ENCODE measurements around the gene IARS1.

IARS1 gene

GRCh38 chr9:92324889-92325268, 31.4 kb upstream of the IARS1 start:
- H3K9me3 ChIP-seq (ENCODE audit: control insufficient read depth in 2 of 2, low read length in 2 of 2): no peaks in the 10 kb centered on the region
- peak overlapping the region; percentile 96 for H3K27ac ChIP-seq (ENCODE audit: low read length)
- H3K27me3 ChIP-seq (ENCODE audit: control insufficient read depth in 1 of 2, insufficient read depth in 2 of 2, low read length in 2 of 2): no peaks in the 10 kb centered on the region
- H3K36me3 ChIP-seq (ENCODE audit: control insufficient read depth in 2 of 2, insufficient read depth in 2 of 2, low read length in 2 of 2): peaks cover 7 to 23% of the 10 kb centered on the region in 2 donors
- H3K4me3 ChIP-seq (ENCODE audit: low read length in 2 of 2): peak overlapping the region; percentile 96 to 99
- peak overlapping the region; percentile 98 for H3K9ac ChIP-seq (ENCODE audit: low read length in 2 of 2)
- H3K4me1 ChIP-seq (ENCODE audit: control insufficient read depth, insufficient read depth, low read length): peaks cover 4% of the 10 kb centered on the region

- no peak overlapping the region for H3K27ac ChIP-seq (ENCODE audit: low read length)
- H3K4me1 ChIP-seq (ENCODE audit: control insufficient read depth, insufficient read depth, low read length): peaks cover 4% of the 10 kb centered on the region
- peaks cover 10 to 26% of the 10 kb centered on the region in 2 donors for H3K36me3 ChIP-seq (ENCODE audit: control insufficient read depth in 2 of 2, insufficient read depth in 2 of 2, low read length in 2 of 2)
- H3K9ac ChIP-seq (ENCODE audit: low read length in 2 of 2): peak overlapping the region; percentile 98
- no peaks in the 10 kb centered on the region for H3K27me3 ChIP-seq (ENCODE audit: control insufficient read depth in 1 of 2, insufficient read depth in 2 of 2, low read length in 2 of 2)
- no peaks in the 10 kb centered on the region for H3K9me3 ChIP-seq (ENCODE audit: control insufficient read depth in 2 of 2, low read length in 2 of 2)
- peak overlapping the region; percentile 96 to 99 for H3K4me3 ChIP-seq (ENCODE audit: low read length in 2 of 2)
These were observed 30.9 kb upstream of the IARS1 start for GRCh38 chr9:92324431-92324830.

GRCh38 chr9:92315456-92315855, 22.0 kb upstream of the IARS1 start:
- Histone ChIP-seq H3K9ac (ENCODE audit: low read length in 2 of 2) (no peak overlapping the region), H3K4me3 (ENCODE audit: low read length in 2 of 2) (no peak overlapping the region), H3K9me3 (ENCODE audit: control insufficient read depth in 2 of 2, low read length in 2 of 2) (no peaks in the 10 kb centered on the region), H3K36me3 (ENCODE audit: control insufficient read depth in 2 of 2, insufficient read depth in 2 of 2, low read length in 2 of 2) (peaks cover 44 to 45% of the 10 kb centered on the region in 2 donors), H3K27me3 (ENCODE audit: control insufficient read depth in 1 of 2, insufficient read depth in 2 of 2, low read length in 2 of 2) (no peaks in the 10 kb centered on the region), H3K27ac (ENCODE audit: low read length) (no peak overlapping the region), H3K4me1 (ENCODE audit: control insufficient read depth, insufficient read depth, low read length) (no peaks in the 10 kb centered on the region)

GRCh38 chr9:92313624-92314012, 20.1 kb upstream of the IARS1 start:
- no peak overlapping the region for H3K9ac ChIP-seq (ENCODE audit: low read length in 2 of 2)
- no peaks in the 10 kb centered on the region for H3K9me3 ChIP-seq (ENCODE audit: control insufficient read depth in 2 of 2, low read length in 2 of 2)
- peaks cover 45 to 49% of the 10 kb centered on the region in 2 donors for H3K36me3 ChIP-seq (ENCODE audit: control insufficient read depth in 2 of 2, insufficient read depth in 2 of 2, low read length in 2 of 2)
- H3K27me3 ChIP-seq (ENCODE audit: control insufficient read depth in 1 of 2, insufficient read depth in 2 of 2, low read length in 2 of 2): no peaks in the 10 kb centered on the region
- no peak overlapping the region for H3K27ac ChIP-seq (ENCODE audit: low read length)
- H3K4me3 ChIP-seq (ENCODE audit: low read length in 2 of 2): no peak overlapping the region
- no peaks in the 10 kb centered on the region for H3K4me1 ChIP-seq (ENCODE audit: control insufficient read depth, insufficient read depth, low read length)

GRCh38 chr9:92312887-92313623, 19.6 kb upstream of the IARS1 start:
- H3K9ac ChIP-seq (ENCODE audit: low read length in 2 of 2): no peak overlapping the region
- no peaks in the 10 kb centered on the region for H3K27me3 ChIP-seq (ENCODE audit: control insufficient read depth in 1 of 2, insufficient read depth in 2 of 2, low read length in 2 of 2)
- H3K27ac ChIP-seq (ENCODE audit: low read length): no peak overlapping the region
- H3K4me1 ChIP-seq (ENCODE audit: control insufficient read depth, insufficient read depth, low read length): no peaks in the 10 kb centered on the region
- no peaks in the 10 kb centered on the region for H3K9me3 ChIP-seq (ENCODE audit: control insufficient read depth in 2 of 2, low read length in 2 of 2)
- no peak overlapping the region for H3K4me3 ChIP-seq (ENCODE audit: low read length in 2 of 2)
- H3K36me3 ChIP-seq (ENCODE audit: control insufficient read depth in 2 of 2, insufficient read depth in 2 of 2, low read length in 2 of 2): peaks cover 46 to 53% of the 10 kb centered on the region in 2 donors

- no peaks in the 10 kb centered on the region for H3K9me3 ChIP-seq (ENCODE audit: control insufficient read depth in 2 of 2, low read length in 2 of 2)
- H3K9ac ChIP-seq (ENCODE audit: low read length in 2 of 2): no peak overlapping the region
- H3K27ac ChIP-seq (ENCODE audit: low read length): no peak overlapping the region
- no peaks in the 10 kb centered on the region for H3K27me3 ChIP-seq (ENCODE audit: control insufficient read depth in 1 of 2, insufficient read depth in 2 of 2, low read length in 2 of 2)
- peaks cover 43 to 50% of the 10 kb centered on the region in 2 donors for H3K36me3 ChIP-seq (ENCODE audit: control insufficient read depth in 2 of 2, insufficient read depth in 2 of 2, low read length in 2 of 2)
- no peaks in the 10 kb centered on the region for H3K4me1 ChIP-seq (ENCODE audit: control insufficient read depth, insufficient read depth, low read length)
- no peak overlapping the region for H3K4me3 ChIP-seq (ENCODE audit: low read length in 2 of 2)
These were observed 17.1 kb upstream of the IARS1 start for GRCh38 chr9:92310562-92310961.

GRCh38 chr9:92308893-92309292, 15.4 kb upstream of the IARS1 start:
- Histone ChIP-seq H3K9ac (ENCODE audit: low read length in 2 of 2) (no peak overlapping the region), H3K9me3 (ENCODE audit: control insufficient read depth in 2 of 2, low read length in 2 of 2) (no peaks in the 10 kb centered on the region), H3K27ac (ENCODE audit: low read length) (no peak overlapping the region), H3K4me1 (ENCODE audit: control insufficient read depth, insufficient read depth, low read length) (no peaks in the 10 kb centered on the region), H3K4me3 (ENCODE audit: low read length in 2 of 2) (no peak overlapping the region), H3K36me3 (ENCODE audit: control insufficient read depth in 2 of 2, insufficient read depth in 2 of 2, low read length in 2 of 2) (peaks cover 45 to 57% of the 10 kb centered on the region in 2 donors), H3K27me3 (ENCODE audit: control insufficient read depth in 1 of 2, insufficient read depth in 2 of 2, low read length in 2 of 2) (no peaks in the 10 kb centered on the region)

GRCh38 chr9:92300936-92301335, 7.4 kb upstream of the IARS1 start:
- Histone ChIP-seq H3K27me3 (ENCODE audit: control insufficient read depth in 1 of 2, insufficient read depth in 2 of 2, low read length in 2 of 2) (no peaks in the 10 kb centered on the region), H3K36me3 (ENCODE audit: control insufficient read depth in 2 of 2, insufficient read depth in 2 of 2, low read length in 2 of 2) (peaks cover 38 to 54% of the 10 kb centered on the region in 2 donors), H3K4me3 (ENCODE audit: low read length in 2 of 2) (no peak overlapping the region), H3K9me3 (ENCODE audit: control insufficient read depth in 2 of 2, low read length in 2 of 2) (no peaks in the 10 kb centered on the region), H3K9ac (ENCODE audit: low read length in 2 of 2) (no peak overlapping the region), H3K4me1 (ENCODE audit: control insufficient read depth, insufficient read depth, low read length) (no peaks in the 10 kb centered on the region), H3K27ac (ENCODE audit: low read length) (no peak overlapping the region)

- Histone ChIP-seq H3K27ac (ENCODE audit: low read length) (no peak overlapping the region), H3K9me3 (ENCODE audit: control insufficient read depth in 2 of 2, low read length in 2 of 2) (no peaks in the 10 kb centered on the region), H3K9ac (ENCODE audit: low read length in 2 of 2) (no peak overlapping the region), H3K4me1 (ENCODE audit: control insufficient read depth, insufficient read depth, low read length) (peaks cover 6% of the 10 kb centered on the region), H3K4me3 (ENCODE audit: low read length in 2 of 2) (no peak overlapping the region), H3K27me3 (ENCODE audit: control insufficient read depth in 1 of 2, insufficient read depth in 2 of 2, low read length in 2 of 2) (no peaks in the 10 kb centered on the region), H3K36me3 (ENCODE audit: control insufficient read depth in 2 of 2, insufficient read depth in 2 of 2, low read length in 2 of 2) (peaks cover 28 to 38% of the 10 kb centered on the region in 2 donors)
These were observed 5.6 kb upstream of the IARS1 start for GRCh38 chr9:92299116-92299515.

GRCh38 chr9:92298036-92298435, 4.5 kb upstream of the IARS1 start:
- Histone ChIP-seq H3K4me1 (ENCODE audit: control insufficient read depth, insufficient read depth, low read length) (peaks cover 6% of the 10 kb centered on the region), H3K4me3 (ENCODE audit: low read length in 2 of 2) (no peak overlapping the region), H3K9ac (ENCODE audit: low read length in 2 of 2) (no peak overlapping the region), H3K36me3 (ENCODE audit: control insufficient read depth in 2 of 2, insufficient read depth in 2 of 2, low read length in 2 of 2) (peaks cover 24 to 30% of the 10 kb centered on the region in 2 donors), H3K9me3 (ENCODE audit: control insufficient read depth in 2 of 2, low read length in 2 of 2) (no peaks in the 10 kb centered on the region), H3K27ac (ENCODE audit: low read length) (no peak overlapping the region), H3K27me3 (ENCODE audit: control insufficient read depth in 1 of 2, insufficient read depth in 2 of 2, low read length in 2 of 2) (no peaks in the 10 kb centered on the region)

- H3K4me1 ChIP-seq (ENCODE audit: control insufficient read depth, insufficient read depth, low read length): peaks cover 6% of the 10 kb centered on the region
- H3K27ac ChIP-seq (ENCODE audit: low read length): no peak overlapping the region
- no peak overlapping the region for H3K9ac ChIP-seq (ENCODE audit: low read length in 2 of 2)
- H3K9me3 ChIP-seq (ENCODE audit: control insufficient read depth in 2 of 2, low read length in 2 of 2): no peaks in the 10 kb centered on the region
- no peaks in the 10 kb centered on the region for H3K27me3 ChIP-seq (ENCODE audit: control insufficient read depth in 1 of 2, insufficient read depth in 2 of 2, low read length in 2 of 2)
- H3K4me3 ChIP-seq (ENCODE audit: low read length in 2 of 2): no peak overlapping the region
- peaks cover 24 to 27% of the 10 kb centered on the region in 2 donors for H3K36me3 ChIP-seq (ENCODE audit: control insufficient read depth in 2 of 2, insufficient read depth in 2 of 2, low read length in 2 of 2)
These were observed 4.1 kb upstream of the IARS1 start for GRCh38 chr9:92297611-92298010.

All from stomach smooth muscle (tissue), 2 donors.